HUES6 (cell line): ENCODE data around the gene CBR1.
A peak's percentile ranks its signal among the peaks of the same experiment; 100 is the strongest.
"Not testable (repeated sequence)": the region's sequence is repeated elsewhere in the genome, so short reads cannot be mapped to it uniquely, and the experiment has no call there.

Source experiments
- H3K27ac ChIP-seq: 2 replicates; pipeline ENCODE4 v1.7.0; 2013; ENCODE audit warnings: low read depth, mild to moderate bottlenecking, low read length, inconsistent platforms
- H3K27me3 ChIP-seq: 2 replicates; pipeline ENCODE4 v1.6.1; 2013; ENCODE audit warnings: low read length; ENCODE audit not compliant: control insufficient read depth, insufficient read depth
- H3K36me3 ChIP-seq: 2 replicates; pipeline ENCODE4 v1.6.1; 2013; ENCODE audit warnings: low read length; ENCODE audit not compliant: control insufficient read depth, insufficient read depth
- H3K4me1 ChIP-seq: 2 replicates; pipeline ENCODE4 v1.6.1; 2013; ENCODE audit warnings: low read length; ENCODE audit not compliant: control insufficient read depth, insufficient read depth
- H3K4me3 ChIP-seq: 2 replicates; pipeline ENCODE4 v1.5.1; 2013; ENCODE audit warnings: low read depth, low read length
- H3K9ac ChIP-seq: one replicate; pipeline ENCODE4 v1.6.1; 2013; ENCODE audit warnings: mild to moderate bottlenecking, low read length
- H3K9me3 ChIP-seq: 2 replicates; pipeline ENCODE4 v1.6.1; 2013; ENCODE audit warnings: low read depth, low read length; ENCODE audit not compliant: control insufficient read depth, insufficient read depth

The CBR1 gene

GRCh38 chr21:36068748-36069398, 951 bp upstream of the CBR1 start:
- Histone ChIP-seq H3K9ac (no peak overlapping the region), H3K4me3 (no peak overlapping the region), H3K27ac (no peak overlapping the region)

GRCh38 chr21:36070999-36071398, 1.2 kb downstream of the CBR1 start:
- Histone ChIP-seq H3K9me3 (peaks cover 18% of the 10 kb centered on the region), H3K27ac (no peak overlapping the region), H3K4me3 (0 out of 2 replicates have a peak overlapping the region, but pooled peaks have one; percentile 35), H3K27me3 (no peaks in the 10 kb centered on the region), H3K9ac (no peak overlapping the region), H3K4me1 (peaks cover 8% of the 10 kb centered on the region; the same call in 1 of the 2 replicates), H3K36me3 (peaks cover 28% of the 10 kb centered on the region)

More at GRCh38 chr21:36068748-36069398, 951 bp upstream of the CBR1 start:
- H3K36me3 ChIP-seq: peaks cover 28% of the 10 kb centered on the region
- peaks cover 20% of the 10 kb centered on the region for H3K9me3 ChIP-seq
- peaks cover 3% of the 10 kb centered on the region; the same call in 1 of the 2 replicates for H3K4me1 ChIP-seq
- H3K27me3 ChIP-seq: no peaks in the 10 kb centered on the region

GRCh38 chr21:36072453-36073162, 2.8 kb downstream of the CBR1 start:
- no peak overlapping the region for H3K9ac ChIP-seq
- H3K9me3 ChIP-seq: peaks cover 16% of the 10 kb centered on the region
- H3K27me3 ChIP-seq: no peaks in the 10 kb centered on the region
- peaks cover 28% of the 10 kb centered on the region for H3K36me3 ChIP-seq
- peaks cover 8% of the 10 kb centered on the region; the same call in 1 of the 2 replicates for H3K4me1 ChIP-seq
- no peak overlapping the region for H3K4me3 ChIP-seq
- no peak overlapping the region for H3K27ac ChIP-seq

GRCh38 chr21:36073181-36073580, 3.4 kb downstream of the CBR1 start:
- Histone ChIP-seq H3K4me1 (peaks cover 8% of the 10 kb centered on the region; the same call in 1 of the 2 replicates), H3K9ac (no peak overlapping the region), H3K27ac (no peak overlapping the region), H3K27me3 (no peaks in the 10 kb centered on the region), H3K36me3 (peaks cover 28% of the 10 kb centered on the region), H3K4me3 (no peak overlapping the region), H3K9me3 (peaks cover 10% of the 10 kb centered on the region)

GRCh38 chr21:36073911-36074310, 4.1 kb downstream of the CBR1 start:
- H3K4me1 ChIP-seq, H3K27ac ChIP-seq, H3K4me3 ChIP-seq, H3K9me3 ChIP-seq, H3K9ac ChIP-seq, H3K27me3 ChIP-seq: not testable (repeated sequence)
- peaks cover 28% of the 10 kb centered on the region for H3K36me3 ChIP-seq

- no peak overlapping the region for H3K27ac ChIP-seq
- peaks cover 8% of the 10 kb centered on the region; the same call in 1 of the 2 replicates for H3K4me1 ChIP-seq
- H3K9me3 ChIP-seq: no peaks in the 10 kb centered on the region
- no peaks in the 10 kb centered on the region for H3K27me3 ChIP-seq
- H3K36me3 ChIP-seq: peaks cover 28% of the 10 kb centered on the region
- no peak overlapping the region for H3K4me3 ChIP-seq
- H3K9ac ChIP-seq: no peak overlapping the region
Measured at GRCh38 chr21:36075171-36075570, 5.3 kb downstream of the CBR1 start.

GRCh38 chr21:36075953-36076352, 6.1 kb downstream of the CBR1 start:
- Histone ChIP-seq H3K36me3 (peaks cover 26% of the 10 kb centered on the region), H3K9ac (no peak overlapping the region), H3K4me3 (no peak overlapping the region), H3K27ac (no peak overlapping the region), H3K9me3 (no peaks in the 10 kb centered on the region), H3K4me1 (peaks cover 8% of the 10 kb centered on the region; the same call in 1 of the 2 replicates), H3K27me3 (no peaks in the 10 kb centered on the region)

GRCh38 chr21:36076878-36077655, 7.2 kb downstream of the CBR1 start:
- H3K9me3 ChIP-seq: no peaks in the 10 kb centered on the region
- H3K36me3 ChIP-seq: peaks cover 15% of the 10 kb centered on the region
- H3K27me3 ChIP-seq: no peaks in the 10 kb centered on the region
- H3K4me3 ChIP-seq: no peak overlapping the region
- H3K9ac ChIP-seq: no peak overlapping the region
- H3K27ac ChIP-seq: no peak overlapping the region
- H3K4me1 ChIP-seq: peaks cover 8% of the 10 kb centered on the region; the same call in 1 of the 2 replicates

GRCh38 chr21:36077758-36078157, 7.9 kb downstream of the CBR1 start:
- Histone ChIP-seq H3K27me3 (no peaks in the 10 kb centered on the region), H3K9me3 (no peaks in the 10 kb centered on the region), H3K4me3 (no peak overlapping the region), H3K9ac (no peak overlapping the region), H3K36me3 (peaks cover 8% of the 10 kb centered on the region; the same call in 1 of the 2 replicates), H3K4me1 (peaks cover 5% of the 10 kb centered on the region; the same call in 1 of the 2 replicates), H3K27ac (no peak overlapping the region)

GRCh38 chr21:36079010-36079649, 9.3 kb downstream of the CBR1 start:
- H3K27ac ChIP-seq: no peak overlapping the region

More at GRCh38 chr21:36079010-36079649, 9.3 kb downstream of the CBR1 start:
- Histone ChIP-seq H3K4me1 (peaks cover 5% of the 10 kb centered on the region; the same call in 1 of the 2 replicates), H3K27me3 (no peaks in the 10 kb centered on the region), H3K36me3 (no peaks in the 10 kb centered on the region), H3K9me3 (no peaks in the 10 kb centered on the region), H3K4me3 (no peak overlapping the region), H3K9ac (no peak overlapping the region)
